Activated CD4-positive, alpha-beta T cell treated with anti-CD3 and anti-CD28 coated beads, Interleukin-2, Interleukin-4, amounts not matched to agents 100 ng/mL and 50 ng/mL, durations not matched to agents 16 hours and 8 hours (primary cell): ENCODE data around the gene AGPS.

Experiments used
- DNase-seq: peaks from one replicate; pipeline ENCODE4 v3.0.0-alpha.2; 2020; ENCODE audit warnings: low spot score

AGPS gene

GRCh38 chr2:177552422-177553175, 160.0 kb downstream of the AGPS start:
- DNase-seq, result peak; percentile 91

DNA sequence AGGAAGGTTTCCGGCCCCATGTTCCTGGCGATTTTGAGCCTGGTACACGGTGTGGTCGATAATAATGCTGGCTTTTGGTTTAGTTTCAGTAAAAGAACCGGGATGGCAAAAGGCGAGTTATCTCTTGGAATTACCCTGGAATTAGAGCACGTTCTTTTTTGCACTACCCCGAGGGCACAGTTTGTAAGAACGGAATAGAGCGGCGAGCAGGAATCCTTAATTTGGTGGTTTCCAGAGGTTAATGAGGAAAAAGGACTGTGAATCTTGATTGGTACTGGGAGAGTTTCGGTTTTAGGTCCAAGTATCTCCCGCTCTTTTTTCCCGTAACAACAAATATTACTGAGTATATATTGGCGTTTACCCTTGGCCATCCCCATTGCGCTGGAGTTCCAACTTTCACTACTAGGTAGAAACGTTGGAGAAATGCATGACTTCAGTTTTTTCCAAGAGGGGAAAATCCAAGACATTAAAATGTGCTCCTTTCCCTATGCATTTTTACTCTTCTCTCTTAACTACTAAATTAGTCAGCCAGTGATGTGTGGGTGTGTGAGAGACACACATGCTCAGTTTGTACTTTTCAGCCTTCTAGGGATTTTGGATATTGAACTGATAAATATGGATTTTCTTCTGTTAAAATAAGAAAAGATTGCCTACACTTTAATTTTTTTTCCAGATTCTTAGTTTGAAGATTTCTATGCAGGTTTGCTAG, 160.8 kb downstream of the AGPS start:
- DNase-seq, result no peak

DNA sequence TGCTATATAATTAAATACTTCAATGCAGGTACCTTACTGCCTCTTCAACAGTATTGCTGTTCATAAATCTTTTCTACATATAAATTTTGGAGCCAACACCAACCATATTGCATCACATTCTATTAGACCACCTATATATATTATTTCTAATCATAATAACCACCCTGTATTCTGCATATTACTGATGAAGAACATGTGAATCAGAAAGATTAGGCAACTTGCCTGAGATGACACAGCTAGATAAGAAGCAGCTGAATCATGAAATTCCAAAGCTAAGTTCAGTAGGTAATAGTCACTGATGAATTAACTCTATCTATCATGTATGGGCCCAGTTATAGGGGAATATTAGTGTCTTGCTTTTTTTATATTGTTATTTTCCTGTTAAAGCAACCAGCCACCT, 161.8 kb downstream of the AGPS start:
- DNase-seq, result no peak

- DNase-seq, result no peak
Measured at GRCh38 chr2:177556153-177556552, 163.6 kb downstream of the AGPS start.

GRCh38 chr2:177557794-177558193, 165.2 kb downstream of the AGPS start:
- DNase-seq, result no peak

DNA sequence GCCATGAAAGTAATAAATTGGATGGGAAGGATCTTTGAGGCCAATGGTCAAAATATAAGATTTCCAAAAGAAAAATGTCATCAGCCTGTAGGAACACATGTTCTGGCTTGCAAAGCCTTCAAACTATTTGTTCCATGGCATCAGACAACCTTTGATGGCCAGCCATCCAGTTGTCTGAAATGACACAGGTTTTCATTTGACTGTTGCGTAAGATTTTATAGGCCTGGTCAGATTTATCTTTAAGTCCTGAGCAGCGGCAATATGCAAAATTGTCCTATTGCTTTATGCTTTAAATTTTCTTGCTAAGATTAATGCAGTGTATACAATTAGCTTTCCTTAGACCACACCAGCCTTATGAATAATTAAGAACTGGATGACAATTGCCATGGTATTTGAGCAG, 167.1 kb downstream of the AGPS start:
- DNase-seq, result no peak

DNA sequence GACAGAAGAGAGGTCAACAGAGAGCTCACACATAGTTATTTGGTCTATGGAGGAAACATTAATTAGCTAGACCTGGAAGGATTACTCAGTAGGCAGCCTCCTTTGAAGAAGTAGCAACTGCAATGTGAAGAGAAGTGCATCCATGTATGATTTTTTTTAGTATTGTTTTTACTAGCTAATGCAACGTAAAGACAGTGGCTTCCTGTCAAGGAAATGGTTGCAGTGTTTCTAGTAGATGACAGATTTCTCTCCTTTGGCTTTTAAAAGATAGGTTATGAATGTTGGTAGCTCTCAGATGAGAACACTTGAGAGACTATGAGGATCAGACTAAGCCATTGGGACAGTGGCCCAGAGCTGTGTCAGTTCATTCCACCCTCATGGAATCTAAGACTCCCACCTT, 175.8 kb downstream of the AGPS start:
- peak; percentile 35 for DNase-seq

DNA sequence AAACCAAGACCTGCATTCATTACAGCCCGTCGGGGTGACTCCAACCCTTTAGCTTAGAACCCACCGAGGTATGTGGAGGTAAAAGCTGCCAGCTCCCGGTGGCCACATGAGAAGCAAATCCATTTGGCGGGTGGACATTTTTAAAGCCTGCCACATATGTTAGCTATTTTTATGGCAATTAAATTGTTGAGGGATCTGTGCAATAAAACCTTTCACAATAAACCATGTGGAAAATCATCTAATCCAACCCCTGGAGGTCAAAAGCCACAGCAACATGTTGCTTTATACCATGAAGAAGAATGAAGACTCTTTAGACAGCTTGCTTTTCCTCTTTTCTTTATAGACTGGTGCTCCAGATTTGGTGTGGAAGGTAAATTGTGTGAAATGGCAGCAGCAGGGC, 176.3 kb downstream of the AGPS start:
- no peak for DNase-seq

DNA sequence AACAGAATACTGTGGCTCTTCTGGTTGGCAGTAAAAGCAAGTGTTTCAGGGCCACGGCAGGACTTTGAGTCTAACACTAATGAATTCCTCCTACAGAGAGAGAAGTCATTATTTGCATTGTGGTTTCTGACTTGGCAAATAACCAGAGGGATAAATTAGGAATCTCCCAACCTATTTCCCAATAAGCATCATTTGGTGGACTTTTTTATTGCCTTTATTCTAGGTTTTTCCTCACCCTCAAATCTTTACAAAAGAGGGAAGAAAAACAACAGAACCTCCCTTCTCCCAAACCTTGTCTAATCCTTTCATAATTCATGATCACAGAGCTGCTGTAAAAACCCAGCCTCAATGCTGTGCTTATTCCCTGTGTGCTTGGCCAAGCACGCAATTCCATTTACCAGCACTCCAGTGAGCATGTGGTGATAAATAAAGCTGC, 179.7 kb downstream of the AGPS start:
- no peak for DNase-seq

GRCh38 chr2:177573120-177573519, 180.5 kb downstream of the AGPS start:
- no peak for DNase-seq

GRCh38 chr2:177574356-177574755, 181.8 kb downstream of the AGPS start:
- no peak for DNase-seq

DNA sequence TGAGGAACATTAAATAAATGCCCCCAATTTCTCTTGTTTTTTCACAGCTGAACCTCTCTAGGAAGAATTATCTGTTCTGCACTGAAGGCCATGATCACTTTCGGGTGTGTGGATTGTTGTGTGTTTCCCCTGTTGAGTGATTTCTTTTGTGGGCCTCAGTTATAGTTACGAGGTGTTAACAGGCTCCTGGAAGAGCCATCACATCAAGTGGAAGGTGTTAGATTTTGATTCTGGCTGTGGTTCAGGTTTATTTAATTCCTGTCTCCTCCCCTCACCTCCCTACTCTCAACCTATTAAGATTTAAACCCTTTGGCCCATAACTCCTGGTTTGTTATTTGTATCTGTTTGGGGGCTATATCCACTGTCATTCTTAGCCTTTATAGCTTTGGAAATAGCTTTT, 182.8 kb downstream of the AGPS start:
- DNase-seq, result no peak

GRCh38 chr2:177577075-177577474, 184.5 kb downstream of the AGPS start:
- no peak for DNase-seq

- DNase-seq, result no peak
Measured at GRCh38 chr2:177578454-177578853, 185.9 kb downstream of the AGPS start.

DNA sequence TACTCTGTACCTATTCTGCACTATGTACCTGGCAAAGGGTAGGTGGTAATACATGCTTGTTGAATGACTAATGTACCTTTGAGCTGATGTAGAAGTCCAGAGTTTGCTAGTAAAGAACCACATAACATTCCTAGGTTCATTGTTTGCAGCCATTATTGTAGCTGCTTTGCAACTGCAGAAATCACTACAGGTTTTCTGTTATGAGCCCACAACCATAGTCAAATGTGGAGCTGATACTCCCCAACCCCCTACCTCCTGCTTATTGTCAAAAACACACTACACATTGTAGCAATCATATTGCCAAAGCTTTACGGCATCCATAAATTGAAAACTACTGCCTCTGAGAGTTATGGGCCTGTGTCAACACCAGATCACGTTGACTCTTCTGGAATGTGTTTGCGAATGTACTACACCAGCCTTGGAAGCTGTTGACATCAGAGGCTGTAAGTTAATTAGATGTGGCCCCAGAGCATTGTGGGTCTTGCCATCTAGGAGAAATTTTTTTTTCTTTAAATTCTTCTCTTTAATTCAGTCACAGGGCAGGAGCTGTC, 187.0 kb downstream of the AGPS start:
- no peak for DNase-seq

DNA sequence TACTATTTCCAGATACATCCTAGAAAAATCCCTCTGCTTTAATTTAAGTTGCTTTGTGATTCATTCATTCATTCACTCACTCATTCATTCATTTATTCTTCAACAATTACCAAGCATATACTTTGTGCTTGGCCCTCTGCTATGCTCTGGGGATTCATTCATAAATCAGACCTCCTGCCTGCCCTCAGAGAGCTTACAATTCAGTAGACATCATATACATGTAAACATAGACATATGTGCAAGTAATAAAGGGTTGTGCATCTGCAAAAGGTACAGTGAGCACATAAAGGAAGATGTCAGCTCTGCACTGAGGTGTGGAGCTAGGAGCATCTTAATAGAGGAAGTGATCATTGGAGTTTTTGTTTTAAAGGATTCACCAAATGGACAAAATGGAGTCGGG, 189.4 kb downstream of the AGPS start:
- DNase-seq, result no peak

- DNase-seq, result no peak
Measured at GRCh38 chr2:177584030-177584692, 191.6 kb downstream of the AGPS start.

- no peak for DNase-seq
Measured at GRCh38 chr2:177585234-177585863, 192.8 kb downstream of the AGPS start.

GRCh38 chr2:177586154-177586553, 193.6 kb downstream of the AGPS start:
- DNase-seq, result no peak

- DNase-seq, result no peak
Measured at GRCh38 chr2:177587371-177587770, 194.8 kb downstream of the AGPS start.

DNA sequence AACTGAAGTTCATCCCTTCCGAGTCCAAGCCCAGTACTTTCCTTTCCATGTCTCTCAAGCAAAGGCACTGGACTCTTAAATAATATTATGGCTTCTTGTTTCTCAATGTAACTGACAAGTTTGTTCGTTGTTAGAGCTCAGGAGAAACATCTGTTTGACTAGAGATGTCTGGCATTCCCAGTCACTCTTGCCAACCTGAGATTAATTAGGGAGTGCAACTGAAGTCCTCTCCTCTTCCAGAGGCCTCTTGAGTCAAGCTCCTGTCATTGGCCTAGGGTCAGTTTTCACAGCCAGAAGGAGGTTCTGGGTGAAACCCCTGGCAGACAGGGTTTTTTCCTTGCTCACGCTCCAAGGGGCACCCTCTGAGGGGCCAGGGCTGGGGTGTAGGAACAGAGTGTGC, 196.1 kb downstream of the AGPS start:
- DNase-seq, result no peak

- DNase-seq, result no peak
Measured at GRCh38 chr2:177589186-177589585, 196.6 kb downstream of the AGPS start.
